GM18520 (cell line): ENCODE data around the gene CHADL.
"Not testable (repeated sequence)": the region's sequence is repeated elsewhere in the genome, so short reads cannot be mapped to it uniquely, and the experiment has no call there.

Source experiments
- ATAC-seq: cut with Tn5 transposase; IDR thresholded peaks from one replicate; pipeline ENCODE4 v1.9.1; 2021; ENCODE audit not compliant: unreplicated experiment

CHADL gene, protein sequence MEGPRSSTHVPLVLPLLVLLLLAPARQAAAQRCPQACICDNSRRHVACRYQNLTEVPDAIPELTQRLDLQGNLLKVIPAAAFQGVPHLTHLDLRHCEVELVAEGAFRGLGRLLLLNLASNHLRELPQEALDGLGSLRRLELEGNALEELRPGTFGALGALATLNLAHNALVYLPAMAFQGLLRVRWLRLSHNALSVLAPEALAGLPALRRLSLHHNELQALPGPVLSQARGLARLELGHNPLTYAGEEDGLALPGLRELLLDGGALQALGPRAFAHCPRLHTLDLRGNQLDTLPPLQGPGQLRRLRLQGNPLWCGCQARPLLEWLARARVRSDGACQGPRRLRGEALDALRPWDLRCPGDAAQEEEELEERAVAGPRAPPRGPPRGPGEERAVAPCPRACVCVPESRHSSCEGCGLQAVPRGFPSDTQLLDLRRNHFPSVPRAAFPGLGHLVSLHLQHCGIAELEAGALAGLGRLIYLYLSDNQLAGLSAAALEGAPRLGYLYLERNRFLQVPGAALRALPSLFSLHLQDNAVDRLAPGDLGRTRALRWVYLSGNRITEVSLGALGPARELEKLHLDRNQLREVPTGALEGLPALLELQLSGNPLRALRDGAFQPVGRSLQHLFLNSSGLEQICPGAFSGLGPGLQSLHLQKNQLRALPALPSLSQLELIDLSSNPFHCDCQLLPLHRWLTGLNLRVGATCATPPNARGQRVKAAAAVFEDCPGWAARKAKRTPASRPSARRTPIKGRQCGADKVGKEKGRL

DNA sequence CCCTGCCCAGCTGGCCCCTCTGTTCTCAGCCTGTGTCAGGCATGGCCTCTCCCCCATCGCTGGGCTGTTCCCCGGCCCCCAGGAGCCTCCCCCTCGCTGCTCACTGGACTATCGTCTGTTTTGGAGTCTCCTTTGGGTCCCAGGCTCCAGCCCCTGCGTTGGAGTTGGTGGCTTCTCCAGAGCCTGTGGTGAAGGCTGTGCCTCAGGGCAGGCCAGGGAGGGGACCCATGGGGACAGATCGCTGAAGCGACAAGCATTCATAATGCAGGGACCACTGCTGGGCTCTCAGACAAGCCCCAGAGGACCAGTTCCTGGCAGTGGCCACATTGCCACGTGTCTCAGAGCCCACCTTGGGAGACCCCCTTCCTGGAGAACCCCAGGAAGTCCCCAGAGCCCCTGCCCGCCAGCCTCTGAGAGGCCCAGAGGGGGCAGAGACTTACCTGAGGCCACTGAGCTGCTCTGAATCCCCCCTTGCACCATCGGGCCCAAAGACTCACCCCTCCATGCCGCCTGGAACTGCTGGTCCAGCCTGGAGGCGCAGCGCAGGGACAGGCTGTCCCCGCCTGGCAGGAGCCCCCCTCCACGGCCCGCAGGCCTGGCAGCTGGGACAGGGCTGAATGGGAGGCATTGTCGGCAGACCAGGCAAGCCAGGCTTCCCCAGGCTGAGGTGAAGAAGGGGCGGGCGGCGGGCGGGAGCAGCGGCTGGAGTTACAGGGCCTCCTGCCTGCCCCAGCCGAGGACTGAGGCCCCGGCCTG lies at the start of gene CHADL:
TSS of gene CHADL (minus strand) at position 555 of the 756 bp plus-strand sequence. CDS start at position 505, 50 bp downstream.
- ATAC-seq, result no peak

DNA sequence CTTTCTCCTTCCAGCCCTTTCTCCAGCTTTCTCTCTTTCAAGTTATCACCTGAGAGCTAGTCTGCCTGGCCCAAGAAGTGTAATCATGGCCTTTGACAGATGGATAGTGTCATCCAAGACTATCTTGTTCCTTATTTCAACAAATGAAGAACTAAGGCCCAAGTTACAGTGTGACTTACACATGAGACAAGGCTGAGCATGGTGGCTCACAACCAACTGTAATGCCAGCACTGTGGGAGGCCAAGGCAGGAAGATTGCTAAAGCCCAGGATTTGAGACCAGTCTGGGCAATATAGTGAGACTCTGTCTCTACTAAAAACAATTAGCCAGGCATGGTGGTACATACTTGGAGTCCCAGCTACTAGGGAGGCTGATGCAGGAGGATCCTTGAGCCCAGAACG lies 48.9 kb upstream of the CHADL start:
- no peak for ATAC-seq

DNA sequence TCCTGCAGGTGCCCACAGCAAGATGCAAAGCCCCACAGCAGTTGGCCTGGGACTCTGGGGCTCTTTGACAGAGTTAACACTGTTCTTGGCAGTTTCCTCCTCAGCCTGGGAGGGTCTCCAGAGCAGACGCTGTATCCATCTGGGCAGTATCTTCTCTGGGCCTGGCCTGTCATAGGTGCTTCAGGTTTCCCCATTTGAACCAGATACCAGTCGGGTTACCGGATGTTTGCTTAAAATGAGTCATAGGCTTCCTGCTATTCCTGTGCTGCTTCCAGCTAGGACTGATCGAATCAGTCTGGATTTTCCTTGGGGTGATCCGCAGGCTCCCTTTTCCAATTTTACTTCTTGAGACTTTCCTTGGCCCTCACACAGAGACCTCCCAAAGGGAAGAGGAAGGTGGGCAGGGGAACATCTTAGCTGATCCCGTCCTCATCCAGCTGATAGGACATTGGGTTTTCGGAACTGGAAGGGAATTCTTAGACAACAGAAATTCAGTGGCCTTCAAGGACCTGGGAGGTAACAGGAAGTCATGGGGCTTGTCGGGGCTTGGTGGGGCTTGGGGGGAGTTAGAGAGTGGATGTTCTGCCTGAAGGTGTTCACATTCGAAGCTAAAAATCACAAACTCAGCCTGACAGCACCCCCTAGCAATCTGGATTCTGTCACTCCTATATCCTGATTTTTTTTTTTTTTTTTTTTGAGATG lies 47.7 kb upstream of the CHADL start:
- ATAC-seq, result no peak

DNA sequence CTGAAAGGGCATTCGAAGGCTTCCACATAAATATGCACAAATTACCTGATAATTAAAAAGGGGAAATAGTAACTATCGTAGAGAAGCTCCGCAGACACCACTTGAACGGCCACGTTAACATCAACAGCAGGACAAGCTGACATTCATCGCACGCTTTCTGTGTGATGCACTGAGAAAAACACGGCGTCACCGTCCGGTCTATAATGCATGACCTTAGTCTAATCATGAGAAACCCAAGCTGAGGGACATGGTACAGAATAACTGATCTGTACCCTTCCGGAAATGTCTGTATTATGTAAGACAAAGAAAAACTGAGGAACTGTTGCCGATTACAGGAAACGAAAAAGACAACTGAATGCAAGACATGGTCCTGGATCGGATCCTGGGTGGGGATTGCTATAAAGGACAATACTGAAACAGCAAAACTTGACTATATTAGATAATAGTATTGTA lies 45.9 kb upstream of the CHADL start:
- peak; percentile 4 for ATAC-seq

DNA sequence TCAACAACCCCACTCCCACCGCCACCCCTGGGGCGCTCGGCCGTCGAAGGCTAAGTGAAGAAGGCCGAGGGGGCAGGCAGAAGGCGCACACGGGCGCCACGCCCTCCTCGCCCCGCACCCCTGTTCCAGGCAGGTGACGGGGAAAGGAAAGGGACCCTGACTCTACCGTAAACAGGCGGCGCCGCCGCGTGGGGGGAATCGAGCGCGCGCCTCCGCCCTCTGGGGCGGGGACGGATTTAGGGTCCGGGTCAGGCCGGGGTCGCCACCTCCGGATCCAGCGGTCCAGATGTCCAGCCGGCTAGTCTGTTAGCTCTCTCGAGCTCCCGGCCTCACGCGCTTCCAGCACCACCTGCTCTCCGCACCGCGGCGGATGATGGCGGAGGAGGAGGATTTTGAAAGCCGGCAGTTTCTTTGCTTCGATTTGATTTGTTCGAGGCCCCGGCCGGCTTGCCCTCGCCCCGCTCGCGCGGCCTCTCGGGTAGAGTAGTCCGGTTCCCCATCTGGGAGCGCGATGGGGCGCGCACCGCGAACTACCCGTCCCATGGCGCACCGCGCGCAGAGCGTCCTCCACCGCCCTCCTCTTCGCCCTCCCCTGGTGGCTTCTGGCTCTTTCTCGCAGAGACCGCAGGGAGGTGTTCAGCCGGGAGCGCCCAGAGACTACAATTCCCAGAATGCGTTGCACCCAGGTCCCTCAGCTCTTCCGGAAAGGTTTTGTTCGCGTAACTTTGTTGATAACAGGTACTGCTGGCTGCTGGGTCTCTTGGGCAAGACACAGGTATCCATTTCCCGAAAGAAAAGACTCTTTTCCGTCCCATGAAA lies 45.3 kb upstream of the CHADL start, which contains the start of gene RANGAP1:
TSS of gene RANGAP1 (minus strand) at position 368 of the 819 bp plus-strand sequence. CDS start 5,143 bp downstream, outside the sequence.
- ATAC-seq, result peak; percentile 94

DNA sequence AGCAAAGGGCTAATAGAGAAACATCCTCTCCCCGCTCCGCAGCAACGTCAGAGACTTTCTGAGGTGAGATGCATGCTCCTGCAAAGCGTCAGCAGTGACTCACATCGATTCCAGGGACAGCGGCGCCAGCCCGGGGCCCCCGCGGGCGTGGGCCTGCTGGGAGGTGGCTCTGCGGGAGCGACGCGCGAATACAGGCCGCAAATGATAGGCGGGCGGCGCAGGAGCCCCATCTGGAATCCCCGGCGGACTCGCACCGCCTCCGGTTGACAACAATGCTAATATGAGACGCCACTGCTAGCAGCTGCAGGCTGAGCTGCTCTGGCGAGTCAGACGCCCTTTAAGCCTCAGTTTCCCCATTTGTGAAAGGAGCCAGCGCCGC lies 44.7 kb upstream of the CHADL start:
- peak; percentile 4 for ATAC-seq

DNA sequence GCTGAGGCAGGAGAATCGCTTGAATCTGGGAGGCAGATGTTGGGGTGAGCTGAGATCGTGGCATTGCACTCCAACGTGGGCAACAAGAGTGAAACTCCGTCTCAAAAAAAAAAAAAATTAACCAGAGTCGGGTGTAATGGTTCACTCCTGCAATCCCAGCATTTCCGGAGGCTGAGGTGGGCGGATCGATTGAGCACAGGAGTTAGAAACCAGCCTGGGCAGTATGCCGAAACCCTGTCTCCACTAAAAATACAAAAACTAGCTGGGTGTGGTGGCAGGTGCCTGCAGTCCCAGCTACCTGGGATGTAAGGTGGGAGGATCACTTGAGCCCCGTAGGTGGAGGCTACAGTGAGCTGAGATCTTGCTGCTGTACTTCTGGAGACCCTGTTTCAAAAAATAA lies 43.7 kb upstream of the CHADL start:
- no peak for ATAC-seq

DNA sequence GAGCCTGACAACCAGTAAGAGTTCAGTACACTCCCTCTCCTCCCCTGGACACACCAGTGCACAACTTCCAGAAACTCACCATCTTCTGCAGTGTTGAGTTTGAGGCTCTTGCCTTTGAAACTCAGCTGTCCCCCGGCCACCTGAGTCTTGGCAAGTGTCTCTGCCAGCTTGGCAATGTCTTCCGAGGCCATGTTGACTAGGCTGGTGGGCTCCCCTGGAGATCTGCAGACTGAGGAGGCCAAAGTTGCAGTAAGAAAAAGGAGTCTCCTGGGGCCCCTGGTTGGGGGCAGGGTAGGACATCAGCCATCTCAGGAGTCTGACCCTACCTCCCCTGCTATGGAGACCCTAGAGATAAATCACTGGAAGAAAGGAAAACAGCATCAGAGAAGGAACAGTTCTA lies 40.1 kb upstream of the CHADL start:
- no peak for ATAC-seq

DNA sequence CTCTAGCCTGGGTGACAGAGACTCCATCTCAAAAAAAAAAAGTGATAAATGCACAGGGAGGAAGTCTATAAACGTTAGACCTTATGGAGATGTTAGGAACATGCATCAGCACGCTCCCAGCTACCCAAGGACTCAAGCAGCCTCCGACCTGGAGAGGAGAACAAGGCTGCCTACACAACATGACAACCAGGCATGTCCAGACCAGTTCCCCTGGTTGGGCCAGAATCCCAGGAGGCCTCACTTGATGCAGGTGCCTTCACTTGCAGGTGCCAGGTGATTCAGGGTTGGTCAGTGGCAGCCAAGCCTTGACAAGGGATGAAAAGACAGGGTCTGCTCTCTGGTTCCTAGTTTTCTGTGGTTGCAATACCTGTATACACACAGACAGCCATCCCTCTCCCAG lies 39.3 kb upstream of the CHADL start:
- no peak for ATAC-seq

DNA sequence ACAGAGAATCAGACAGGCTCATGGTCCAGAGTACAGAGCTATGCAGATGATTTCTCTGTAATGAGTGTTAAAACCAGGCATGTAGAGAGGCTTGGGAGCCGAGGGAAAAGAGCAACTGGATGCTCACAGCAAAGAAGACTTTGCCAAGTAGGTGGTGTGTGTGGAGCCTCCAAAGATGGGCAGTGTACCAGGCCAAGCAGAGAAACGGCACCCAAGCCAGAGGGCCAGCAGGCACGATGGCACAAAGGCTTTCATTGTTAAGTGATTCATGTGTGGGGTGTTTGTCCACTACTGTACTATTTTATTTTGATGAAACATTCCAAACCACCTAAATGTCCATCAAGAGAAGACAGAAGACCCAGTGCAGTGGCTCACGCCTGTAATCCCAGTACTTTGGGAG lies 34.1 kb upstream of the CHADL start:
- ATAC-seq, result no peak

DNA sequence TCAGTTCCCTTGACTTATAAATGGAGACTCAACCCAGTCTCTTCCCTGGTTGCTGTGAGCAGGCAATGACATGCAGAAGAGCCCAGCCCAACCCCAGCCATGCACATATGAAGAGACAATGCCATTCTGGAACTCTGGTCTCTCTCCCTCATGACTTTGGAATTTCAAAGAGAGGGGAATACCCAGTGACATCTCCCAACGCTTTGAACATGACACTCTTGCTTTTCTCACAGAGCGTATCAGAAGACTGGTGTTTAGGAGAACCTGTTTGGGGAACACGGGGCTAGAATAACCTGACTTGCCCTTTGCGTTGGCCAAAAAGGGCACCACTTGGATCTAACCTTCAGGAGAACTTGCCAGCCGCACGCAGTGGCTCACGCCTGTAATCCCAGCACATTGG lies 32.4 kb upstream of the CHADL start:
- ATAC-seq, result no peak

DNA sequence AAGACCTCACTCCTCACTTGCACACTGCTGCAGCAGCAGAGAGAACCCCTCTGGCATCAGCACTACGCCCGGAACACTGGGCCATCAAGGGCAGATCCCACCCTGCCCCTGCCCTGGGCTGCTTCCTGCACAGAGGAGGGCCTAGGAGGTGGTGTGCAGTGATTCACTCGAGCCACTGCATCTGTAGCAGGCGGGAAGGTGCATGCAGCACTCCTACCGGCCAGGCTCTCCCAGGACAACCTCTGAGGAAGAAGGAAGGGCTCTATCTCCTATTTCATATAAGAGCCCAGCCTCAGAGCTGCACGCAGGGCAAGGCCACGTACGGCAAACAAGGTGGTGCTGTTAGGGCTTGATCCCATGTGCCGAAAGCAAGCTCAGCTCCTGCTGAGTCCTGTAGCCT lies 31.1 kb upstream of the CHADL start:
- no peak for ATAC-seq

DNA sequence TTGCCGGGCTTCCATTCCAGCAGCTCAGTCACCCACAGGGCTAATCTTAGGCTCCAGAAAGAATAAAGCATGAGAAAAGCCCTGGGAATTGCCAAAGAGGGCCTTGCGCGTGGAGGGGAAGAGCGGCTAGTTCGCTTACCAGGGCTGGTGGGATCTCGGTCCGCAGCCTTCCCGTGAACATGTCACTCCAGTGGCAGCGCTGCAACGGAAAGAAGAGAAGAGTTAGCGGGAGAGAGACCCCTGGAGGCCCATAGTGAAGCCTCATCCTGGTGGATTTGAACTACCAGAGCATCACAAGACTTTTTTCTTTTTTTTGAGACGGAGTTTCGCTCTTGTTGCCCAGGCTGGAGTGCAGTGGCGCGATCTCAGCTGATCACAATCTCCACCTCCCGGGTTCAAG lies 27.2 kb upstream of the CHADL start:
- ATAC-seq, result no peak

DNA sequence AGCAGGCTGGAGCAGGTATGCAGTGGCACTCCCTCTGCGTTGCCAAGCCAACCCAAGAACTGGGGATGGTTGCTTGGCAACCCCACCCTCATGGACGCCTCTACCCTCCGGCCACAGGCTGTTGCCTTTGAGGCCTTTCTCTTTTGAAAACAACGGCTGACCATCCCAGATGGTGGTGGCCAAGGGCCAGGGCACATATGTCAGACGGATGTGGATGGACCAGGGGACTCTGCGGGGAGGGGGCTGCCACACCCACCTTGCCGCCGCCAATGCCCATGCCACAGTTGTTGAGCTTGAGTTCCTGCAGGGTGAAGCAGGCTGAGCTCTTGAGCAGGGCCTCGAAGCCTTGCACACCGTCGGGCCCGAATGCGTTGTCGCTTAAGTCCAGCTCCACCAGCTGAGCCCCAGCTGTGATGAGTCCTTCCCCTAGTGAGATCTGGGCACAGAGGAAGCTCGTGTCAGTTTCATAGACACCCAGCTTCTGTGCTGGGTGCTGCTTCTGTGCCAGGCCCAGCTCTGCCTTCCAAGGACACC lies 23.7 kb upstream of the CHADL start:
- ATAC-seq, result no peak

DNA sequence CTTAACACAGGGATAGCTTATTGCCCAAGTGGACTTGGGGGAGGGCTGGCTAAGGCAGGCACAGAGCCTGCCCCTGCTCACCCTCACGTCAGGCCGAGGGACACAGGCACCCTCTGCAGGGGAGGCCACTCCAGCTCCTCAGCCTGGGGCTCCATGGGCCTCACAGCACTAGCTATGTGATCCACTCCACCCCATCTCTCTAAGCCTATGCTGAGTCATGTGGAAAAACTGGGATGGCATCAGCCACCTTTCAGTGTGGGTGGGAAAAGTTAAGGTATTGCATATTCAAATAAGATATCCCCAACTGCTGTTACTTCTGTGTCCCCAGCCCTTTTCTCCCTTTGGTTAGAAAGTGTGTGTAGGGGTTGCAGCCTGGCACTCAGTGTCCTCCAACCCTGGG lies 23.0 kb upstream of the CHADL start:
- no peak for ATAC-seq

DNA sequence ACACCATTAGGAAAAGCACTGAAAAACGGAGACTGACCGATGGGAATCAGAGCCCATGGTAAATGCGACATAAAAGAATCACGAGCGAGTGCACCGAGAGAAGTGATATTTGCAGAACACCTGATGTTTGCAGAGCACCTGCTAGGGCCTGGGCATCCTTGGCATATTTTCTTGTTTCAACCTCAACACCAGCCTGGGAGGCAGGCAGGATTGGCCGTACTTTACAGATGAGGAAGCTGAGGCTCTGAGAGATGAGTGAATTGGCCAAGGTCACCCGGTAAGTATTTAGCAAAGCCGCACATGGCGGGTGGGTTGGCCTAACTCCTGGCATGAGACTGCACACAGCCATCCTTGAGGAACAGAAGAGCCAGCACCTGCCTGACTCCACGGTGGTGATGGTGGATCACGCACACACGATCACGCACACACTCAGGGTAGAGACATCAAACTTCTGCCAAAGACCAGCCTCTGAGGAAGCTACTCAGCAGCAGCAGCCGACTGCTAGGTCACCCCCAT lies 21.6 kb upstream of the CHADL start:
- no peak for ATAC-seq

DNA sequence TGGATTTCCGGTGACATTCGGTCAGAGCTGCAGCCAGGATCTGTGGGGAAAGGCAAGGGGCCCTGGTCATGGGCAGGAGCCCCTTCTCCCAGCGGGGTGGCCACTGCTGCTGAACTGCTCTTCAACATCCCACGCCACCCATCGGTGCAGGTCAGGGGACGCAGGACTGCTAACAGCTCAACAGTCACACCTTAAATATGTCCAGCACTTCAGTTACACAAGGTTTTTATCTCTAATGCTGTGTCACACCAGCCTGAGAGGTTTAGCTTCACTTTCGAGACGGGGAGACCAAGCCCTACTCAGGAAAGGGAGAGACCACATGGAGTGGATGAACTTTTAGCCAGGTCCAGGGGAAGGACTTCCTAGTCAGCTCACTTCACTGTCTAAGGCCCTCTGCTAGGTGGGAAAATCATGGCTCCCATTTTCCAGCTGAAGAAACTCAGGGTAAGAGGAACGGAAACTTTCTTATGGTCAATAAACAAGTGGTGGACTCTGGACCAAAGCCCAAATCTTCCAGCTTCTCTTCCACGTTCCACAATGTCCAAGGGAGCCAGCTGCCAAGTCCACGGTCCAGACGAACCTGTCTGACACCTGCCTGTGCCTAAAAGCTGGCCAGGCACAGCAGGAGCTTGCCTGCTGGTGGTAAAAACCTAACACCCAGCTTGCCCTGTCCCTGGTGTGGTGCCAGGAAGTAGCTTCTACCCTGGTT lies 21.0 kb upstream of the CHADL start:
- ATAC-seq, result no peak

DNA sequence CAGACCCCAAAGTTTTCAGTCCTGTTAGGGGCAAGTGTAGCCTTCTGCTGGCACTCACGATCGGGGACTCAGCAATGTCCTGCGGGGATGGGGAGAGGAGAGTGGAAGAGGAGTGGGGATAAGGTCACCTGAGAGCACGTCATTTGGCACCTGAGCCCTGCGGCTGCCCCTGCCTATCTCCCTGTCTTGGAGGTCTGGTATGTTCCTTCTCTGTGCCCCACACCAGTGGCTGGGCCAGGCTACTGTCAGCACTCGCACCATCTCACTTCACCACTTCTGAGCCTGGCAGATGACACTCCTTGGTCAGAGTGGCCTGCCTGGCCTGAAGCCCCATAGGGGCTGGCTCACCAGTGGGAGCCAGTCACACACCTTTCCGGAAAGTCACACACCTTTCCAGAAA lies 20.1 kb upstream of the CHADL start:
- no peak for ATAC-seq

DNA sequence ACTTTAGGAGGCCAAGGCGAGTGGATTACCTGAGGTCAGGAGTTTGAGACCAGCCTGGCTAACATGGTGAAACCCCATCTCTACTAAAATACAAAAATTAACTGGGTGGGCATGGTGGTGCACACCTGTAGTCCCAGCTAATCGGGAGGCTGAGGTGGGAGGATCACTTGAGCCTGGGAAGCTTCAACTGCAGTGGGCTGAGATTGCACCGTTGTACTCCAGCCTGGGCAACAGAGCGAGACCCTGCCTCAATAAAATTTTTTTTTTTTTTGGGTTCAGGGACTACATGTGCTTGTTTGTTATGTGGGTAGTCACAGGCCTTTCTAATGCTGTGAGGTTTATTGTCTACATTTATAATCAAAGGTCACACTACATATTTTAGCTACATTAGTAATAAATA lies 19.0 kb upstream of the CHADL start:
- not testable (repeated sequence) for ATAC-seq
